T1000 (cell line): ENCODE results near the gene ZCCHC18.
A peak's percentile ranks its signal among the peaks of the same experiment; 100 is the strongest.
"Not testable (repeated sequence)": the region's sequence is repeated elsewhere in the genome, so short reads cannot be mapped to it uniquely, and the experiment has no call there.

Experiments used
- DNase-seq: peaks from one replicate; lab custom pipeline; 2025; ENCODE audit warnings: mixed read lengths; lab: John Stamatoyannopoulos, UW

Gene ZCCHC18

DNA sequence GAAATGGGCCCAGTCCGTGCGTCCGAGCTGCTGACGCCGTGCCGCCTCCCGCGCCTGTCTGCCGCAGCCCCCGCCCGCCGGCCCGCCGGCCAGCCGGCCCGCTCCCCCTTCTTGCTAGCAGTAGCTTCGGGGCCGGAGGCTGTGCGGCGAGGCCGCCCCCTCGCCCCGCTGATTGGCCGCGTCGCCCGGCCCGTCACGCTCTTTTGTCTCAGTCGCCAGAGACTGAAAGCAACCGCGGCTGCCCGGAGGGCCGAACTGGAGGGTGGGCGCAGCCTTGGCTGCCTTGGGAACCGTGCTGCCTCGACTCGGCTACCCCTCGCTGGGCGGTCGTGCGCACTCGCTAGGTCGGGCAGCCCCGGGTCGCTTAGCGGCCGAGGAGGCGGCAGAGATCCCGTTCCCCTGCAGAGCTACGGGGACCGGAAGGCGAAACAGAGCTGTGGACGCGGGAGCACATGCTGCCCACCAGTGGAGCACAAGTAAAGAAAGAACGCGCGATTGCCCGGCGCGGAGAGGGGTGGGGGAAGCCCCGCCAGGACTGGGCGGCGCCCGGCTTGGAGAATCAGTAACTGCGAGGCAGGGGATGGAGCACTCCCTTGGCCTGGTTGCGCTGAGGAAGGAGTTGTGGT lies at the start of gene ZCCHC18:
ZCCHC18 (plus strand) TSS at position 198 of the 626 bp plus-strand sequence. CDS start 1,589 bp downstream, outside the sequence.
- peak; percentile 11 for DNase-seq

DNA sequence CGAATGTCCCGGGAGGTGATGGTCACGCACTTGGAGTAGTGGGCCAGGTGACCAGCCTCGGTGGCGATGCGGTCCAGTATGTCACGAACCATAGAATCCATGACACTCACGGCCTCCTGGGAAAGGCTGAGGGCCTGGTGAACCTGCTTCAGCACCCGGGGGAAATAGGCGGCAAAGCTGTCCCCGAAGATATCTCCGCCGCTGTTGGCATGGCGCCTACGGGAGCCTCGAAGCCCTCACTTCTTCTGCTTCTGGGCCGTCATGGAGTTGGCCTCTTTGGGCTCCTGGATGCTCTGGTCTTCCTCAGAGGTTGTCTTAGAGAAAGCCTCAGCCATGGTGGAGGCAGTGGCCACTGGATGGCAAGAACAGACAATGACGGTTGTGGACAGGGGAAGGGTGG lies 49.7 kb upstream of the ZCCHC18 start:
- not testable (repeated sequence) for DNase-seq

DNA sequence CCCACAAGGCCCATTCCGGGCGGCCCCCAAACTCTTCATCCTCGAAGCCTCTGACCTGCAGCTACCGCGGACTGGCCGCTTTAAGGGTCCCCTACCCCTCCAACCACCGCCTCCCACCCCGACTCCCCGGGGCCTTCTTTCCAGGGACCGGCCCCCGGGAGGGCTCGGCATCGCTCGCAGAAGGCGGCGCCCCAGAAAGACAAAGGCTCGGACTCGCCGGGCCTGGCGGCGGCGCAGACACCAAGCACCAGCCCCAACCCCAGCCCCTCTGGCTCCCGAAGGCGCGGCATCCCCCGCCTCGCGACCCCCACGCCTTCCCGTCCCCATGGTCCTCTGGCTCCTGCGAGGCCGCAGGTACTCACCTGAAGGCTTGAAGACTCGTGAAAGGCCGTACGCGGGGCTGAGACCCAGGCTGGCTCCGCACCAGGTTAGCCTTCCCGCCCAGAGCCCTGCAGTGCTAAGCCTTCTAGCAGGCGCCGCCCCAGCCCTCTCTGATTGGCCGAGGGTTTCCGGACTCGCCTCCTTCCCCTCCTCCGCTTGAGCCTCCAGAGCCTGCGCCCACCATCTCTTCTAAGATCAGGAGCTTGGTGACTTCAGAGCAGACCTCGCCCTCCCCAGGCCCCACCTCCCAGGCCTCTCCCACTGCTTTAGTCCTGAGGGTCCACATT lies 36.4 kb upstream of the ZCCHC18 start, which contains the start of gene TMSB15C:
TMSB15C (minus strand) TSS at position 459 of the 668 bp plus-strand sequence.
- DNase-seq: not testable (repeated sequence)

- DNase-seq: not testable (repeated sequence)
Observed at GRCh38 chrX:104077854-104078253, 34.5 kb upstream of the ZCCHC18 start.

DNA sequence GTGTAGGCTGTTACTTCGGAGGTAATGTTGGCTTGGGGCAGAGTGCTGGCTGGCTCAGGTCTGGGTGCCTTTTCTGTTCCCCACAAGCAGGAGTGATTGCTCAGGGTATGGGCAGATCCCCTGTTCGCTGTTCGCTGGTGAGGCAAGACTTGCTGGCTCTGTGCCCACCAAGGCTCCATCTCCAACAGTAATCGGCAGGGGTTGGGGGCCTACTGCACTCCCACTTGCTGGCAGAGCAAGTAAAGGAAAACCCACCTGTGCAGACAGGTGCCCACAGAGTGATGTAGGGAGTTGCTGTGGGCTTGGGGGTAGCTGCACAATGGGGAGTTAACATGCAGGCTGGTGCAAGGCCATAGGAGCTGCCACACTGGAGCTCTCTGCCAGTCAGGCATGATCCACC lies 28.3 kb upstream of the ZCCHC18 start:
- DNase-seq: no peak

DNA sequence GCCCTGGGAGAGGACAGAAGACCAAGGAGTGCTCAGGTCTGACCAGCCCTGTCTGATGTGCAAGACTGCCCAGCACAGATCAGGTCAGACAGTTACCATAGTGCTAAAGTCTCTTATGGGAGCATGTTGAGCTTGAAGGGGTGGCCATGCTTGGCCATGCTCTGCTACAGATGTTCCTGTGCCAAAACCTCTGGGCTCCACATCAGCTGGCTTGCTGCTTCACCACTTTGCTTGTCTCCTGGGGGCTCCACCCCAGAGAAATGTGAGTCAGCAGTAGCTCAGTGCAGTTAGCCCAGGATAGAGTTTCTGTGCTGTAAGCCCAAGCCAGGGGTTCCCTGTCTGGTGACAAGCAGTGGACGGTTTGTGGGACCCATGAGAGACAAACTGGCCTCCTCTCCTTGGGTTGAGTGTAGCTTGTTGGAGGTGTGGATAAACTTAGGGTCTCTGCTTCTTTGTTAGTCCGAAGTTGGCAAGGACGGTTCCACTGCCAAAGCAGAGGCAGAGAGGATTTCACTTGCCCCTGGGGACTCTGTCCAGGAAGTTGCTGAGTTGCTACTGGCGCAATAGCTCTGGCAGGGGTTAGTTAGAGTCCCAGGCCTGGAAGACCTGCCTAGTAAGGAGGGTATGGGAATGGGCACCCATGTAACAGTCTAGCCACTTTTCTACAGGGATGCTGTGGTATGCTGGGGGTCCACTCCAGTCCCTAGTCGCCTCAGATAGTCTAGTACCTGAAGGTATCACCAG lies 27.6 kb upstream of the ZCCHC18 start:
- no peak for DNase-seq

DNA sequence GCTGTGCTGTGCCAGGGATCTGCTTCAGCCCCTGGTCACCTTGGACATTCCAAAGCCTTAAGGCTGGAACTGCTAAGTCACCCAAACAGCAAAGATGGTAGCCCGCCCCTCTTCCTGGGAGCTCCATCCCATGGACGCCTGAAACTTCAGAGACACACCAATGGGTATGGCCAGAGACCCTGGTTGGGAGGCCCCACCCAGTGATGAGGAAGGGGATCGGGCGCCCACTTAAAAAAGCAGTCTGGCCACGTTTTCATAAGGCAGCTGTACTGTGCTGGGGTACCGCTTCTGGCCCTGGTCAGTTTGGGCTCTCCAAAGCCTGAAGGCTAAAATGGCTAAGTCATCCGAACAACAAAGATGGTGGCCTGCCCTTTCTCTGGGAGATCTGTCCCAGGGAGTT lies 26.8 kb upstream of the ZCCHC18 start:
- no peak for DNase-seq

DNA sequence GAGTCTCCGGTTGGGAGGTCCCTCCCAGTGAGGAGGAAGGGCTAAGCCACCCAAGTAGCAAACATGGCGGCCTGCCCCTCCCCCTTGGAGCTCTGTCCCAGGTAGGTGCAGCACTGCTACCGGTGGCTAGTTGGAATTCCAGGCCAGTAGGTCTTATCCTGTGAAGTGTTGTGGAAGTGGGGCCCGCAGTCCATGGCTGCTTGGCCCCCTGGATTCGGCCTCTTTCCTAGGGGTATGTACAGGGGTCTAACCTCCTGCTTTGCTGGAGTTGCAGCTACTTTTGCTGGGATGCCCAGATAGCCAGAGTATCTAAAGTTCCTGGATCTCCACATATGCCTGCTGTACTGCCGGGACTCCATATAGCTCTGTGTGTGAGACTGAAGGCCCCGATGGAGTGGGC lies 26.4 kb upstream of the ZCCHC18 start:
- no peak for DNase-seq

DNA sequence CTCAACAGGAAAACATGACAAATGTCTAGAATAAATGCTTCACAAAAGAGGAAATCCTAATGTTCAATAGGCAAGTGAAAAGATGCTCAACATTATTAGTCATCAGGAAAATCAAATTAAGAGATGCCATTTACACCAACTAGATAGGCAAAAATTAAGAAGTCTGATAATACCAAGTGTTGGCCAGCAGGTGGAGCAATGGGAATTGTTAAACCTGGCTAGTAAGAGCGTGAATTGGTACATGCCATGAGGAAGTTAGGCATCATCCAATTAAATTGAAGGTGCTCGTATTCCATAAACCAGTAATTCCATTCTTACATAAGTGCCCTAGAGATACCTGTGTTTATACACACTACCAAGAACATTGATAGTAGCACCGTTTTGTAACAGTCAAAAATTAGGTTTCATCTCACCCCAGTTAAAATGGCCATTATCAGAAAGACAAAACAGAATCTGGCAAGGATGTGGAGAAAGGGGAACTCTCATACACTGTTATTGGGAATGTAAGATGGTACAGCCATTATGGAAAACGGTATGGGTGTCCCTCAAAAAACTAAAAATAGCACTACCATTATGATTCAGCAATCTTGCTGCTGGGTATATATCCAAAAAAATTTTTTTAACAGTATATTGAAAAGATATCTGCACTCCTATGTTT lies 14.0 kb upstream of the ZCCHC18 start:
- no peak for DNase-seq

- no peak for DNase-seq
Observed at GRCh38 chrX:104098919-104099318, 13.4 kb upstream of the ZCCHC18 start.

DNA sequence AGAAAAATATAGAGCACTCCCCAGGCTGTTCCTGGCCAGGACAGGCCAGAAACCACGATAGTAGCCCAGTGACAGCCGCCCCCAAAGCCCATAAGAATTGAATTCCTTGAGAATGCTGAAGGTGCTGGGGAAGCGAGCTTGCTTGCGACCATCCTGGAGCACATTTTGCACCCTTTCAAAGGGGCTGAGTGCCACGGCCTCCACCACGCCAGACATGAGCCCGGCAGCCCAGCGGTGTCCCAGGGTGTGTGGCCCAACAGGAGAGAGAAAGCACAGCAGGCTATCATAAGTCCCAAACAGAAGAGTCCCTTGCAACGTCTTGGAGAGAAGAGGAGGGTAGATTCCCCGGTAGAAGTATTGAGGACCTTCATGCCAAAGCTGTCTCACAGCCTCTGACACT lies 7.6 kb upstream of the ZCCHC18 start:
- no peak for DNase-seq

- no peak for DNase-seq
Observed at GRCh38 chrX:104105330-104106262, 6.7 kb upstream of the ZCCHC18 start.

- DNase-seq: no peak
Observed at GRCh38 chrX:104108955-104109354, 3.4 kb upstream of the ZCCHC18 start.

DNA sequence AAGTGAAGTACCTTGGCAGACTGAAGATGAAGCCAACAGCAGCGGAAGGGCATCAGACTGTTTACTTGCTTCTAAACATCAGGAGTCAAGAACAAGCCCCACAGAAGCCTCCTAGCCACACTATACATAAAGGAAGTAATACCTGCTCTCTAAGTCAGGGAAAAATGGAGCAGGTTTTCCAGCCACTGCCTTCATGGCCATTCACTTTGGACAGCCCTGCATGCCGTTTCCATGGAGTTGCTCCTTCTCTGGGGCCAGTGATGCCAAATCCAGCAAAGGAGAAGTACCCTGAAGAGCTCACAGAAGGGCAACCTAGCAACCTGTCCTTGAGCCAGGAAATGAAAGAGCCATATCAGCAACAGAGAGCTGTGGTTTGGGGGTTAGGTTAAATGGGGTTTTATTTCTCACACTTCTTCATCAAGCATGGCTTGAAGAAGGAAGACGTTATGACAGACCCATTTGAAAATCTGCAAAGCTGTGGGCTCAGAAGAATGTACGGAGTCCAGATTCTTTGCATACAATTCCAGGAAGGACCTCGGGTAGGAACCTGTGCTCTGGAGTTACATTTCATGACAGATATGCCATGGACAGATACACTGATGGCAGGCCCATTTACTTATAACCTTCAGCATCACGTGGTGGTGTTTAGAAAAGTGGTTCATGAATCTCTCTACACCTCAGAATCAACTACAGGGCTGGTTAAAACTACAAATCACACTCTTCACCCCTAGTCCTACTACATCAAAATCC lies 1.7 kb upstream of the ZCCHC18 start:
- not testable (repeated sequence) for DNase-seq

DNA sequence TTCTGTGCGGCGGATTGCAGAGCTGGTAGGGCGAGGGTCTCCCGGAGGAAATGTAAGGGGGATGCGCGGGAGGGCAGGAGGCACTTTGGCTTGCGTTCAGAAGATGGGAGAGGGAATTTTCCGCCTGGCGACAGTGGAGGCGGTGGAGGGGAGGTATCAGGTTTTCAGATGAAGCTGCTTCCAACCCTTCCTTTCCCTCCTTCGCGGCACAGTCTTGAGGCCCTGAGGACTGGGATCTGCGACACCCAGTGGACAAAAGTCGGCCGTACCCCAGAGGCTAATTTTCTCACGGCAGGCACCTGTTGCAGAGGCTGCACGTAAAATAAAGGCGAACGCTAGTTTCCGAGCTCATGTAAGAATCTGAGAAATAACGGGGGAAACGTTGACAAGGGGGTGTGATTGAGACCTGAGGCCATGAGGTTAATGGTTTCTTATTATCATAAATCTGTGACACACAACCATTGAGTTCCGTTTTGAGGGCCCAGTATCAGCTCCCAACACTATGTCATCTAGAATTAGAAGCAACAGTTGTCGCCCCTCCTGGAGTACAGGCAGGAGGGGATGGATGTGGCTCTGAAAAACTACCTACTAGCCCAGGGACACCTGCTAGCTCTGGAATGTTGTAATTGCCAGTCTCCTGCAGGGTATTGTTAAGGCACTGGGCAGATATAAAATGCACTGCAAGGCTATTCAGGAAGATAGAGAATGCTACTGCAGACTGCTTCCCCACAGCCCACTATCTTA lies 1.1 kb downstream of the ZCCHC18 start:
- DNase-seq: no peak

DNA sequence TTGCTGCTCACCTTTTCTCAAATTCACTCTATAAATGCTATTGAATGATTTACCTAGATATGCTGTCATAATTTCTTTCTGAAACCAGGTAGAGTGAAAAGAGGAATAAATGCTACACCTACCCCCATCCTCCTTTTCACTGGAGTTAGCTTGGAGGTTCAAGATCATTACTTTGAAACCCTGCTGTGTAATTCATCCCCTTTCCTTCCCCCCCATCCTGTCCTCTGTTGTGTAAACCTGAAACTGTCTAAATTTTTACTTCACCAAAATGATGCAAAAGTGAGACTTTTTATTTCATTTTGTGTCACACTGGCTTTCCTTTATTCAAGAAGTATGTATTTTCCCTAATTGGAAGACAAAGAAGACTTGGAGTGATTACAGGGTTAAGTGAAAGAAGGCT lies 5.4 kb downstream of the ZCCHC18 start:
- DNase-seq: no peak

DNA sequence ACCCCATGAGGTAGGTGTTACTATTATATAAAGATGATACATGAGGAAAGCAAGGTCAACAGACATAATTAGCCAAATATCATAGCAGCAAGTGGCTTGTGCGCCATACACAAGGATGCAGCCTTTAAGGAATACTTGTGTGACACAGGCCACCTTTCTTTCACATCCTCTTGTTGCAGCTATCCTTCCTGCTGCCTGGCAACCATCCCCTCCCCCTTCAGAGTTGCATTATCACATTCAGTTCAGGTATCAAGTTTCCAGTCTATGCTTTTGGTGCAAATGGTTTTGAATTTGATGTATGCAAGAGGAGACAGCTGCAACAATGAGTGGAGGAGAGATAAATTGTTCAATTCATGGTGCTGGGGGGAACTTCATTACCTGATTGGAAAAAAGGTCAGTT lies 6.4 kb downstream of the ZCCHC18 start:
- DNase-seq: no peak

GRCh38 chrX:104122829-104123228 lies 10.5 kb downstream of the ZCCHC18 start:
- no peak for DNase-seq

GRCh38 chrX:104126856-104127255 lies 14.5 kb downstream of the ZCCHC18 start:
- DNase-seq: no peak

- DNase-seq: no peak
Observed at GRCh38 chrX:104130808-104131207, 18.5 kb downstream of the ZCCHC18 start.
